IPS-20b (cell line): ENCODE results near the gene CLECL1.
"Not testable (repeated sequence)": the region's sequence is repeated elsewhere in the genome, so short reads cannot be mapped to it uniquely, and the experiment has no call there.

ENCODE experiments used
- H3K27ac ChIP-seq: one replicate; pipeline ENCODE4 v1.5.1; 2013; ENCODE audit warnings: low read length
- H3K27me3 ChIP-seq: 2 replicates; pipeline ENCODE4 v1.6.1; 2013; ENCODE audit warnings: mild to moderate bottlenecking, low read length, inconsistent platforms; ENCODE audit not compliant: insufficient read depth
- H3K36me3 ChIP-seq: 2 replicates; pipeline ENCODE4 v1.6.1; 2013; ENCODE audit warnings: low read depth, mild to moderate bottlenecking, inconsistent platforms, low read length, moderate library complexity; ENCODE audit not compliant: insufficient read depth
- H3K4me1 ChIP-seq: 2 replicates; pipeline ENCODE4 v1.6.1; 2013; ENCODE audit warnings: mild to moderate bottlenecking, control low read depth, inconsistent platforms, low read length, moderate library complexity; ENCODE audit not compliant: insufficient read depth
- H3K4me3 ChIP-seq: 2 replicates; pipeline ENCODE4 v1.5.1; 2013; ENCODE audit warnings: mild to moderate bottlenecking, low read length, inconsistent platforms
- H3K9ac ChIP-seq: 2 replicates; pipeline ENCODE4 v1.6.1; 2013; ENCODE audit warnings: low read depth, mild to moderate bottlenecking, inconsistent platforms, low read length, moderate library complexity
- H3K9me3 ChIP-seq: 2 replicates; pipeline ENCODE4 v1.6.1; 2013; ENCODE audit warnings: mild to moderate bottlenecking, low read depth, low read length, inconsistent platforms; ENCODE audit not compliant: insufficient read depth

The CLECL1 gene

GRCh38 chr12:9750276-9751203 lies 17.6 kb upstream of the CLECL1 start:
- Histone ChIP-seq H3K4me3 (peak overlapping the region; percentile 38; the same call in 1 of the 2 replicates), H3K27me3 (no peaks in the 10 kb centered on the region), H3K27ac (no peak overlapping the region), H3K36me3 (no peaks in the 10 kb centered on the region), H3K9ac (no peak overlapping the region), H3K4me1 (peaks cover 3% of the 10 kb centered on the region; the same call in 1 of the 2 replicates), H3K9me3 (no peaks in the 10 kb centered on the region)

GRCh38 chr12:9749640-9750039 lies 16.7 kb upstream of the CLECL1 start:
- Histone ChIP-seq H3K27ac (no peak overlapping the region), H3K9me3 (no peaks in the 10 kb centered on the region), H3K27me3 (no peaks in the 10 kb centered on the region), H3K4me3 (no peak overlapping the region), H3K36me3 (no peaks in the 10 kb centered on the region), H3K4me1 (peaks cover 3% of the 10 kb centered on the region; the same call in 1 of the 2 replicates), H3K9ac (no peak overlapping the region)

- H3K36me3 ChIP-seq, result no peaks in the 10 kb centered on the region
- no peak overlapping the region for H3K9ac ChIP-seq
- no peaks in the 10 kb centered on the region for H3K4me1 ChIP-seq
These were observed 12.3 kb upstream of the CLECL1 start for GRCh38 chr12:9745199-9745598.

GRCh38 chr12:9742661-9743060 lies 9.8 kb upstream of the CLECL1 start:
- Histone ChIP-seq H3K9ac (no peak overlapping the region), H3K4me3 (no peak overlapping the region), H3K4me1 (no peaks in the 10 kb centered on the region), H3K27me3 (no peaks in the 10 kb centered on the region), H3K36me3 (no peaks in the 10 kb centered on the region), H3K9me3 (no peaks in the 10 kb centered on the region), H3K27ac (no peak overlapping the region)

More at GRCh38 chr12:9745199-9745598, 12.3 kb upstream of the CLECL1 start:
- no peak overlapping the region for H3K4me3 ChIP-seq
- no peaks in the 10 kb centered on the region for H3K27me3 ChIP-seq
- H3K9me3 ChIP-seq, result no peaks in the 10 kb centered on the region
- H3K27ac ChIP-seq, result no peak overlapping the region

- no peaks in the 10 kb centered on the region for H3K27me3 ChIP-seq
- H3K4me3 ChIP-seq, result no peak overlapping the region
These were observed 8.8 kb upstream of the CLECL1 start for GRCh38 chr12:9741726-9742125.

GRCh38 chr12:9740106-9740750 lies 7.3 kb upstream of the CLECL1 start:
- Histone ChIP-seq H3K27ac (no peak overlapping the region), H3K9ac (no peak overlapping the region), H3K4me3 (no peak overlapping the region), H3K9me3 (no peaks in the 10 kb centered on the region), H3K36me3 (no peaks in the 10 kb centered on the region), H3K4me1 (no peaks in the 10 kb centered on the region), H3K27me3 (no peaks in the 10 kb centered on the region)

More at GRCh38 chr12:9741726-9742125, 8.8 kb upstream of the CLECL1 start:
- Histone ChIP-seq H3K9me3 (no peaks in the 10 kb centered on the region), H3K4me1 (no peaks in the 10 kb centered on the region), H3K9ac (no peak overlapping the region), H3K36me3 (no peaks in the 10 kb centered on the region), H3K27ac (no peak overlapping the region)

GRCh38 chr12:9739404-9740105 lies 6.7 kb upstream of the CLECL1 start:
- not testable (repeated sequence) for H3K27ac ChIP-seq, H3K4me3 ChIP-seq, H3K4me1 ChIP-seq, H3K9me3 ChIP-seq, H3K36me3 ChIP-seq, H3K27me3 ChIP-seq, H3K9ac ChIP-seq

GRCh38 chr12:9738905-9739304 lies 6.0 kb upstream of the CLECL1 start:
- not testable (repeated sequence) for H3K27ac ChIP-seq, H3K4me1 ChIP-seq, H3K9ac ChIP-seq, H3K9me3 ChIP-seq, H3K36me3 ChIP-seq, H3K27me3 ChIP-seq, H3K4me3 ChIP-seq

GRCh38 chr12:9736936-9737705 lies 4.2 kb upstream of the CLECL1 start:
- H3K9ac ChIP-seq, result no peak overlapping the region
- no peaks in the 10 kb centered on the region for H3K36me3 ChIP-seq
- H3K9me3 ChIP-seq, result no peaks in the 10 kb centered on the region
- no peak overlapping the region for H3K4me3 ChIP-seq
- no peaks in the 10 kb centered on the region for H3K4me1 ChIP-seq
- H3K27ac ChIP-seq, result no peak overlapping the region
- H3K27me3 ChIP-seq, result no peaks in the 10 kb centered on the region

GRCh38 chr12:9735601-9736000 lies 2.7 kb upstream of the CLECL1 start:
- H3K27me3 ChIP-seq, result no peaks in the 10 kb centered on the region
- no peaks in the 10 kb centered on the region for H3K4me1 ChIP-seq
- no peaks in the 10 kb centered on the region for H3K9me3 ChIP-seq
- no peak overlapping the region for H3K9ac ChIP-seq
- H3K4me3 ChIP-seq, result no peak overlapping the region
- H3K36me3 ChIP-seq, result no peaks in the 10 kb centered on the region
- H3K27ac ChIP-seq, result no peak overlapping the region

- H3K27ac ChIP-seq, result no peak overlapping the region
- no peaks in the 10 kb centered on the region for H3K27me3 ChIP-seq
- H3K9me3 ChIP-seq, result no peaks in the 10 kb centered on the region
- H3K36me3 ChIP-seq, result no peaks in the 10 kb centered on the region
- no peaks in the 10 kb centered on the region for H3K4me1 ChIP-seq
- H3K4me3 ChIP-seq, result no peak overlapping the region
- no peak overlapping the region for H3K9ac ChIP-seq
These were observed 1.1 kb downstream of the CLECL1 start for GRCh38 chr12:9731797-9732196.
